ENCODE measurements around the gene PGS1.

The PGS1 gene

DNA sequence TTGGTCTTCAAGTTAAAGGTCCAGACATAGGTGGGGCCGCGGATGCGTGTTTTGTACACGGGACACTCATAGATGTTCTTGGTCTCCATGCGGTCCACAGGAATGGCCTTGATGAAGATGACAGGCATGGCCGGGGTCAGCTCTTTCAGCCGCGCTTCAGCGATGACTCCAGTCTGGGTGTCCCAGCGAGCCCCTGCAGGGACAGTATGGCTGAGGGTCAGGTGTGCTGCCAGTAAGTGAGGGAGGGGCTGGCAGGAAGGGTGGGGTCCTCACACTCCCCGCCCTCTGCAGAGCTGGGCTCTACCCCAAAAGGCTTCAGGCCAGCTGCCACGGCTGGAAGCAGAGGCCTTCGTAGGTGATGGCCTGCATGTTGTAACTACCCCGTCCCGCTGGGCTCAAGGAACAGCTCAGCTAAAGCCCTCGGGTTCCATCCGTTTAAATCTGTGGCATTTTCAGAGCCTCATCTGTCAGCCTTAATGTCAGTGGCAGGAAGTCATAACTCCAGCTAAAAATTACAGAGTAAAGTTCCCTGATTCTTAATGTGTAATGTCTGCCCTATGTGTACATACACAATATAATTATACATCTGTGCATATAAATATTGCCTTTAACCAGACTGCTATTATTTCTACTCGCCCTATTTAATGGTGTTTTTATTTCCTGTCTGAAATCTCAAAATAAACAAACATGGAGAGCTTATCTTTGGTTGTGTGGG, 45.7 kb downstream of the PGS1 start:
- DNase-seq (ENCODE audit: low spot score), result no peak

DNA sequence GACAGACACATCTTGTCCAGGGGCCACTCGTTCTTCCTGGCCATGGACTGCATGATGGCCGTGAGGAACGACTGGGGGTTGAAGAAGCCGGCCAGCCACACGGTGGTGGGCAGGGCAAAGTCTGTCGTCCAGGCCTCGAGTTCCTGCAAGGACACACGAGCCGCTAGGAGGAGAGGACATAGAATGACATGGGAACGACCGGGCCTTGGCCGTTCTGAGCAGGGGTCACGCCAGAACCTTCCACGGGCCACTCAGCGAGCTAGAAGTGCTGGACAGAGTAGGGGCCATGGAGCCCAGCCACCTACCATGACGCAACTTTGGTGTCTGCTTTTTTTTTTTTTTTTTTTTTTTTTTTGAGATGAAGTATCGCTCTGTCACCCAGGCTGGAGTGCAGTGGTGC, 47.0 kb downstream of the PGS1 start:
- FAIRE-seq, result no peak
- no peak for DNase-seq (ENCODE audit: low spot score)

More for the DNA sequence above, 45.7 kb downstream of the PGS1 start:
- no peak for FAIRE-seq

DNA sequence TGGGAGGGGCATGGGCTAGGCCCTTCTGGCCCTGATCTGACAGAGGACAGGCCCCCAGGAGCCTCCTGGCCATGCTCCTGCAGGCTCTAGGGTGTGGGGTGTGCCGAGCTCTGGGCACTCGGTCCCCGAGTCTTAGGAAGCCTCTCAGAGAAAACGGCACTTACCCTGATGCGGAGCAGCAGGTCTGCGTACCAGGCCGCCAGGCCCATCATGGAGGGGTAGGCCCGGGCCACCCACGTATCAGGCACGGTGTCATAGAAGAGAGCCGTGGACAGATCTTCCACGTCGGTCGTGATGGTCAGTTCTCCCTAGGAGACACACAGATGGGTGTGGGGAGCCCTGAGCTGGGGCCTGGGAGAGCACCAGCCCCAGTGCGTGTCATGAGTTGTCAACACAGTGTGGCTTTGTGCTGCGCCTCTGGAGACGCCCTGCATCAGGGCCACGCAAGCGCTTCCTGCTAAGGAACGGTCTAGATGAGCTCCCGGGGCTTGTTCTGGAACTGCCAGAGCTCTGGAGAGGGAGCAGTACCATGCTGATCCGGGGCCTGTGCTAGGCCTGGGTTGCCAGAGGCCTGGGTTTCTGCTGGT, 47.9 kb downstream of the PGS1 start:
- FAIRE-seq (no peak), DNase-seq (ENCODE audit: low spot score) (no peak)

DNA sequence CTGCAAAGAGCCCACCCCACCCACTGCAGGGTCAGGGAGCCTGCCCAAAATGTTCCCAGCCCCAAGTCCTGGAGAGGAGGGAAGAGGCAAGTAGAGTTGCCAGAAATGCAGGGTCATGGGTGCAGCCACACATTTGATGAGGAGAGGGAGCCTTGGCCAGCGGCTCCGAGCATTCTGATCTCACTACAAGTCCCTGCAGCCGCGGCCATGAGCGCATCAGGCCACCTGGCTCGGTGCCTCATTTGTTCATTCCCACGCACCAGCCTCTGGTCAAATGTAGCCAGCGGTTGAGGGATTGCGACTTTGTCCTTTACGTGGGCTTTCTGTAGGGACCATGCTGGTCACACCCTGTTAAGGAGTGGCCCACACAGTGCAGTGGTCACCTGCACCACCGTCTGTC, 48.7 kb downstream of the PGS1 start:
- FAIRE-seq, result no peak

DNA sequence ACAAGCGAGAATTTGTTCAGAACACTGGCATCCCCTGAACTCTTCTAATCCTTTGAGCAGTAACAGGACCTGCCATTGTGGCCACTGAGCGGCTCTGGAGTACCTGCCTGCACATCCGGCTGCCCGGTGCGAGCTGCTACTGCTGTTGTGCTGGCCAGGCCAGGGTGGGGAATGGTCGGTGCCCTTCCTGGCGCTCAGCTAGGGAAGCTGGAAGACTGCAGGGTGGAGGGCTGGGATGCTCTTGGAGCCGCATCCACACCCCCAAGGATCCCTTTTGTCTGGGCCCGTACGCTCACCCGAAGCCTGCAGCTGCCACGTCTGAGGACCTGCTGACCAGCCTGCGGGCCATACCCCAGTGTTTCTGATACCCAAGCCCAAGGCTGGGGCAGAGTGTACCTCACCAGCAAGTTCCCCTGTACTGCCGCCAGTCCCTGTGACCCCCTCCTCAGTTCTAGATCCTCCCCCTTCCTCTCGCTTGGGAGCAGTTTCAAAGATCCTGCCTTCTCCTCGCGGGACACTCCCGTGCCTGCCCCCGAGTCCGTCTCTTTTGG, 49.7 kb downstream of the PGS1 start:
- DNase-seq (ENCODE audit: low spot score) (no peak), FAIRE-seq (no peak)

More for the DNA sequence above, 48.7 kb downstream of the PGS1 start:
- DNase-seq (ENCODE audit: low spot score), result no peak

DNA sequence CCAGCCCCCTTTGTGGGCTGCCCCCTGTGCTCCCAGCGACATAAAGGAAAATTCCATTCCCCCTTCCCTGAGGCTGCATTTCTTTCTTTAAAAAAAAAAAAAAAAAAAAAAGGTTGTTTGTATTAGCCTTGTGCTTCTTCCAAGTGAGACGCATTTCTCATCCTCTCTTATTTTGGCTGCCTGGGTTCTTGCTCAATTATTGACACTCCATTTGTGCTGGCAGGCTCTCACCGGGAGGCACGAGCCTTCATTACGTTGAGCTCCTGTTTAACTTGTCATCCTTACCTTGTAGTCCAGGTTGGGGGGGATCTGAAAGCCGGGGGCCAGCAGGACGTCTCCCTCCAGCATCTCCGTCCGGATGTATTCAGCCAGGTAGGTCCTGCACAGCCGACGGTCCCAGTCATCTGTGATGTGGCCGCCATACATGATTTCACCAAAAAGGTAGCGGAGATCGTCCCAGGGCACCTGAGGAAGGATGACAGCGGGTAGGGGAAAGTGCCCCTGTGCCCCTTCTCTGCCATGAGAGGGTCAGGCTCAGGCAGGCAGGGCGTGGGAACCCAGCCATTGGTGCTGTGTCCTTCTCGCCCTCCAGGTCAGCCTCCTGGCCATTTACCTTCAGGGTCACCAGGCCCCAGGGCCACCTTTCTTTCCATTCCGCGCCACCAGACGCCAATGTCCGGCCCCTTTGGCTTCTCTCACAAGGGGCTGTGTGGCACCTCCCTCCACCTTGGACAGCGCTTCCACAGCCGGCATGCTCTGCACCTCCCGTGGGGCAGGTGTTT, 50.6 kb downstream of the PGS1 start:
- FAIRE-seq (no peak), DNase-seq (ENCODE audit: low spot score) (no peak)

DNA sequence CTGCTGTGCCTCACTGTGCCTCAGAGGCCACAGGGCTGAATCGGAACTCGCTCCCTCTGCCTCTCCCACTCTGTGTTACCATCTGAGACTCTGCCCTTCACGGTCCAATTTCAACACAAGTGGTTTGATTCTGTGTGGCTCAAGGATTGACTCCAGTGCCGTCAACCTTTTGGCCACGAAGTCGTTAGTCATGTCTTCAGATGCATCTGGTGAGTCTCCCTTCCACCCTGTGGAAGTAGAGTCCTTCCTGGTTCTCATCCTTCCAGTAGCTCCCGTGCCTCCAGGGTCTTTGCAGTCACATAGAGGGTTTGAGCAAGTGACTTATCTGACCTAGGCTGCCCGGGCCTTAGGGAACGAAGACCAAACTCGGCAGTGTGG, 51.2 kb downstream of the PGS1 start:
- DNase-seq (ENCODE audit: low spot score) (no peak), FAIRE-seq (no peak)

DNA sequence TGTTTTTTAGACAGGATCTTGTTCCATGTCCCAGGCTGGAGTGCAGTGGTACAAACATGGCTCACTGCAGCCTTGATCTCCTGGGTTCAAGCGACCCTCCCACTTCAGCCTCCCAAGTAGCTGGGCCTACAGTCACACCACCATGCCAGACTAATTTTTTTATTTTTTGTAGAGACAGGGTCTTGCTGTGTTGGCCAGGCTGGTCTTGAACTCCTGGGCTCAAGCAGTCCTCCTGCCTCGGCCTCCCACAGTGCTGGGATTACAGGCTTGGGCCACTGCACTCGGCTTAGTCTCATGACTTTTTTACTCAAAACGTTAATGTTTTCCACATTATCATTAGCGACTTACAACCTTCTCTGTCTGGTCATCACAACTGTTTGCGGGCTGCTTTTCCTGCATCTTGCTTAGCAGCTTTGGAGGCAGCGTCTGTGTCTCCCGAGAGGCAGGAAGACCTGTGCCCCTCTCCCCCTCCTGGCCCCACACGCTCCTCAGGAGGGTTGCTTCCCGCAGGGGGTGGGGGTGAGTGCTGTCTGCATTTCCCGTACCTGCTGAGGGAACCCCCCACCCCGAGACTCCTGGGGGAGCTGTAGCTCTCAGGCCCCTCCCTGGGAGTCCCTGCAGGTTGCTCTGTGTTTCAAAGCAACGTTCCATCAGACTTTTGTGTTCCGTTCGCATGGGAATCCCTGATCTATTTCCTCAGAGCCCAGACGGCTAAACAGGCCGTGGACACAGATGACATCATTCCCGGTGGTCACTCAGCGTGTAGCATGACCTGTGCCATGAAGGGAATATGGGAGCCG, 52.6 kb downstream of the PGS1 start:
- FAIRE-seq, result no peak
- no peak for DNase-seq (ENCODE audit: low spot score)

DNA sequence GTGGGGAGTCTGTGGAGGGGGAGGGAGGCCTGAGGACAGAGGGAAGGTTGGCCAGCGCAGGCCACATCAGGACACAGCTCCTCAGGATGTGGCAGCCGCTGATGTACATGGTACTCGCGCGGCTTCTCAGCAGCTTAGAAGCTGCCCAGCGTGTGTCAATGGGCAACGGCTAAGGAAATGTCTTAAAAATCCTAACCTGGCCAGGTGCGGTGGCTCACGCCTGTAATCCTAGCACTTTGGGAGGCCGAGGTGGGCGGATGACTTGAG, 53.2 kb downstream of the PGS1 start:
- FAIRE-seq, result no peak
- no peak for DNase-seq (ENCODE audit: low spot score)

DNA sequence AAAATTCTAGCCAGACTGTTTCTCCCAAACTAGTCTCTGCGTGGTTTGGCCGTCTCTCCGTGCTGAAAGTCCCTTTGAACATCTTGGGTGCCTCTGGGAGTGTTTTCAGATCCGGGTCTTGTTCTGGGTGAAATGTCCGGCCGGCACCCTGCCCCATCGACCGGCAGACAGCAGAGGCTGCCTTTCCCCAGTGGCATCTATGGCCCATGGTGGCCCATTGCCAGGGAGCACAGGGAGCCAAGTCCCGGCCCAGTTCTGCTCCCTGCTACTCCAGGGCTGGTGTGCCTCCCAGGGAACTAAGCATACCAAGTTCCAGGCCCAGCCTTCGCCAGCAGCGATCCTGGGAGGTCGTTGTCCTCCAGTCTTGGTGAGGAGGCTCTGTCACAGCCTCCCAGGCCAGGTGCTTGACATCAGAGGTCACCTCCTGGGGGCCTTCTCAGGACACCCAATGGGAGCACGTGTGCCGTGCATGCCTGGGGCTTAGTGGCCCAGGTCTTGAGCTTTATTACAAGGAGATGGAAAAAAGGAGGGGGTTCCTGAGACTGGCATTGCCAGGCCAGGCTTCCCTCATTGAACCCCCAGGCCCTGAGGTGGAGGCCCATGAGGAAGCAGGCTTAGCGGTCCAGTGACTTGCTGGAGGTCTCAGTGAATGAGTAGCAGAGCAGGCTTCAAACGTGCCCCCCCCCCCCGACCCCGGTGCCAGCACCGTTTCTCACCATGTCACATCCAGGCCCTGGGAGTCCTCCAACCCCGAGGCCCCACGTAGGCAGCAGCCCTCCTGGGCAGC, 54.0 kb downstream of the PGS1 start:
- DNase-seq (ENCODE audit: low spot score) (no peak), FAIRE-seq (peak; percentile 5)

DNA sequence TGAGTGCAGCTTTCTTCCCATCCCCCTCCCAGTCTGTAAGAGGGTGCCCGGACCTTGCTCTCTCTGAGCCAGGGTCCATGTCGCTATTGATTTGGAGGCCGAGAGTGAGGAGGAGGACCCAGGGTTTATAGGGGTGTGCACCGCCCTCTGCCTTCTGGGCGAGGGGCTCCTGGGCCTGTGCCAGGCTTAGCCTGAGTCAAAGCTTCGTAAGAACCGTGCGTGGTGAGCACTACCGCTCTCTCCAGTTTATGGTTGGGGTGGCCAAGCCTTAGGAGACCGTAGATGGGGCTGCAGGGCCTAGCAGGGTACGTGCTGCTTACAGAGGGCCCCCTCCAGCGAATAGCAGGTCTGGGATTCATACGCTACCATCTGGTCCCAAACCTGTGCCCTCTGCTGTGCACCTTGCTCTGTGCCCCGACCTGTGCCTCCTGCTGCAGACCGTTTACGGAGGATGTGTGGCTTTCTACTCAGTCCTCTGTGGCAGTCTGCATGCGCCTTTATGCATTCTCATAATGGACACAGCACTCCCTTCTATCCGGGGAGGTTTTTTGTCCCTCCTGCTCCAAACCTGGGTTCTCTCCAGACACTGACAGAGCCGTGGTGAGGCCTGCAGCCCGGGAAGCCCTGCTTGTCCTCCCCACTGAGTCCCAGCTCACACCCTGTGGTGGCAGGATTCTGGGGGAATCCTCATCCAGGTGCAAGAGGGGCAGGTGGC, 54.7 kb downstream of the PGS1 start:
- DNase-seq (ENCODE audit: low spot score), result no peak
- FAIRE-seq, result no peak

DNA sequence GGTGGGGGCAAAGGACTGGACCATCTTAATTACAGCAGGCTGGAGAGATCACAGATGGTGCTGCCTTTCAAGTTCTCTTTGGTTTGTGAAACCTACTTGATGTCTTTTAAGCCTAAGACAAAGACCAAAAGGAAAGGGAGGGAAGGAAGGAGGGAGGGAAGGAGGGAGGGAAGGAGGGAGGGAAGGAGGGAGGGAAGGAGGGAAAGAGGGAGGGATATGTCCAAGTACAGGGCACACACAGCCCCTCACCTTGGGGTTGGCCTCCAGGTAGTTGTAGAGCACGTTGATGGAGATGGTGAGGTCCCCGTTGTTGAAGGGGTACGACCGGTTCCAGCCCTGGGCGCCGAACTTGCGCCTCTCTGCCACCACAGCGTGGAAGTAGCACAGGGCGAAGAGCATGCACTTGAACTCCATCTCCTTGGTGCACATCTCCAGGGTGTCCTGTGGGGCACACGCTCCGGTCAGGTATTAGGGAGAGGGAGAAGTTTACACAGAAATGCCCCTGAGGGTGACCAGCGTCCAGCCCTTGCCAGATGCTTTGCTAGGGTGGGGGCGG, 55.4 kb downstream of the PGS1 start:
- FAIRE-seq, result peak; percentile 69

DNA sequence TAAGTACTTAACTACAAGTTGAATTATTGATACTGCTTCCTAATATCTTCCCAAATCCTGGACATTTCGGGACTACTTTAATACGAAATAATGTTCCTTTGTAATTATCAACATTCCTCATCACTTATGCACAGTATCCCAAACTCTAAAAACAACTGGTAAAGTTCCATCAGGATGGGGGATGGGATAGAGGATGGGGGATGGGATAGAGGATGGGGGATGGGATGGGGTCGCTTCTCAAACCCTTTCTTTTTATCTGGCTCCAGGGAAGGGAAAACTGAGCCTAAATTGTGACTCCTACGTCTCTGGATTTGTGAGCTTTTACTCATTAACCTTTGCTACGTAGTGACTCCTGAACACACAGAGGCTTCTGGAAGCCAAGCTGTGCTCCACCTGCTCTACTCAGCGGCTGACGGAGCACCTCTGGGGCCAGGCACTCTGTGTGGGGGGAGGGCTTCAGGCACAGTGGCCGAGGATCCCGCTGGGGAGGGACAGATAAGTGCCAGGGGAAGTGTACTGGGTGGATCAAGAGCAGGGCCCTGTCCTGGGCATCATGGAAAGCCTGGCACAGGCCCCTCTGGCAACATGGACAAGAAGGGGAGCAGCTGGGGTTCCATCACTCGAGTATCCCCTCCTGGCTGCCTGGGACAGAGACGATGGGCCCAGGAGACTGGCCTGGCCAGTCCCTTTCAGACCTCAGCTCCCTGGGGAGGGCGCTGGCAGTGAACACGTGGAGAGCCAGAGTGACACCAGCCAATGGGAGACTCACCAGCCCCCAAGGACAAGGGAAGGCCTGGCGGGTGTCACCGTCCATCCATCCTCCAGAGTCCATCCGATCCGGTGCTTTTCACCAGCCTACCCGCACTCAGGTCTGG, 56.2 kb downstream of the PGS1 start:
- DNase-seq (ENCODE audit: low spot score), result no peak

More for the DNA sequence above, 55.4 kb downstream of the PGS1 start:
- no peak for DNase-seq (ENCODE audit: low spot score)

DNA sequence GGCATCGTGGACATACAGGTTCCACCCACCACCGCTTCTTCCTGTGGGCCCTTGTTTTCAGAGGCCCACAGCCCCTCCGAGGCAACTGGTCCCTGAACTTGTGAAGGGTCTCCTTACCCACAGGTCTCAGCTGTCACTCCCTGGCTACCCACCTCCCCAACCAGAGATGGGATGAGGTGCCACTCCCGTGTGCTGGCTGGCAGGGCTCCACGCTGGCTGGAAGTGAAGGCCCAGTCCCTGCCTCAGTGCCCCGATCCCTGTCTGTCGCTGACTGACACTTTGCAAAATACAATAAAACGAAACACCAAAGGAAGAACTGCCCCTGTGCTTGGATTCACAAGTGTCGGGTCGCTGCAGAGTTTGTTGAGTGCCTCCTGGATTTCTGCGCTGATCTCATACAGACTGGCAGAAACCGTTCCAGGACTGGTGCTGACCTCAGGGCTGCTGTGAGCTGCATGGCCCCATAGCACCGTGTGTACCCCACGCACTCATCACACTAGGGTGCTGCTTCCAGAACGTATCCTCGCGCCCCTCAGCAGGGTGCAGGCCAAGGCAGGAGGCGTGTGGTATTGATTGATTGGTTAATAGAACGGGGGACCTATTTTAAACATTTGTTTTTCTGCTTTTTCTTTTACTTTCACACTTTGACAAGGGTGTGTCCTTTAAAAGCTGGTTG, 57.0 kb downstream of the PGS1 start:
- no peak for FAIRE-seq

More for the DNA sequence above, 56.2 kb downstream of the PGS1 start:
- FAIRE-seq, result peak; percentile 74

DNA sequence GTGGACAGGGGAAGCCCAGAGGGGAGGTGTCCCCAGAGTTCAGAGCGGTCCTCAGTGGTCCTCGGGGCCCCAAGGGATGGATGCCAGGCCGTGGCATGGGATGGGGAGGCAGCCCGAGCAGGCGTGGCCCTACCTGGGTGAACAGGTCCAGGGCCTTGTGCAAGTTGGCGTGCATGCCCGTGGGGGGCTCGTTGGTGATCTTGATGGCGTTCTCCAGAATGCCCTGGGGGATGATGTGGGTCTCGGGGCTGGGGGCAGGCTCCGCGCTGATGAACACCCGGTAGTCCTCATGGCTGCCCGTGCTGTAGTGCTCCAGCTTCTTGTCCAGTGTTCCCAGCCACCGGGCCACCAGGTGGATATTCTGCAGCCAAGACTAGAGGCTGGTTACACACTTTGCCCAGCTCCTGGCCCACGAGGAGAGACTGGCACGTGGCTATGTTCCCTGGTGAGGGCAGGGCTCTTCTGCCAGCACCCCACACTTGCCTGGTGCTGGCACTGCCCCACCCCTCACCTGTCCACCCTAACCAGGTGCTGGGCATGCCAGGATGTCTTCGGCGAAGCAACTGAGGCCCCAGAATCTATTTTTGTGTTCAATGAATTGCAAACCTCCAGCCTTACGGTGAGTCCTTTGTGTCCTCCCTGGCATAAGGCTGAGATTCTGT, 59.2 kb downstream of the PGS1 start:
- FAIRE-seq (no peak), DNase-seq (ENCODE audit: low spot score) (no peak)

More for the DNA sequence above, 57.0 kb downstream of the PGS1 start:
- no peak for DNase-seq (ENCODE audit: low spot score)

DNA sequence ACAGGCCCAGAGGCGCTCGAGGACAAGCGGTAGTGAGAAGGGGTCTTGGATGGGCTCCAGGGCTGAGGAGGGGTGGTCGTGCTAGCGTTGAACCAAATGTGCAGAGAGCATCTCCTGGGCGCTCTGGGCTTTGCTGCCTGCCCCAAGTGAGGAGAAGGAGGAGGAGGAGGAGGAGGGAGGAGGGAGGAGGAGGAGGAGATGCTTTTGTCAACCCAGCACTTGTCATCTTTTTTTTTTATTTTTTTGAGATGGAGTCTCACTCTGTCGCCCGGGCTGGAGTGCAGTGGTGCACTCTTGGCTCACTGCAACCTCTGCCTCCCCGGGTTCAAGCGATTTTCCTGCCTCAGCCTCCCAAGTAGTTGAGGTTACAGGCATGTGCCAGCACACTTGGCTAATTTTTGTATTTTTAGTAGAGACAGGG, 59.8 kb downstream of the PGS1 start:
- FAIRE-seq (no peak), DNase-seq (ENCODE audit: low spot score) (no peak)

DNA sequence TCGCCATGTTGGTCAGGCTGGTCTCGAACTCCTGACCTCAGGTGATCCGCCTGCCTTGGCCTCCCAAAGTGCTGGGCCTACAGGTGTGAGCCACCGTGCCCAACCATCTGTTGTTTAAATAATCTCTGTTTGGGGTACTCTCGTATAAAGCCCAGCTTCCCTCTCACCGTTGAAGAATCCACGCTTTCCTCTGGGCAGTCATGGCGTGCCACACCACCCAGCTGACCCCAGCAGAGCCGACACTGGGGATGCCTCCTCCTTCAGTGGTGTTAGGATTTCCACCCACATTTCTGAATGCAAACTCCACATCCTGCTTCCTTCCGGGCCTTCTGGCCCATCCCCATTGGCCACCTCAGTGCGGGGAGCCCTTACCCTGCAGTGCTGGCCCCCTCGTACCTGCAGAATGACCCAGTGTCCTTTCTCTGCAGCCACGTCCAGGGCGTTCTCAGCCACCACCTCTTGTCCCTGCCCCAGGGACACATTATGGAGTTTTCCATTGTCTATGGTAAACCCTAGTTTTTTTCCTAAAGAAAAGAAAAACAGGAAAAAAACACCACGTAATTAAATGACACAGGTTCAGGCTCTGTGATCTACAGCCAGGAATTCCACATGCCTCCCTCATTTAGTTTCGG, 60.4 kb downstream of the PGS1 start:
- FAIRE-seq, result no peak
- no peak for DNase-seq (ENCODE audit: low spot score)
